HG02852 (cell line): ENCODE measurements around the gene ZNF32.
A peak's percentile ranks its signal among the peaks of the same experiment; 100 is the strongest.

Experiments
- ATAC-seq: cut with Tn5 transposase; IDR thresholded peaks from one replicate; pipeline ENCODE4 v1.9.1; 2021; ENCODE audit warnings: mild to moderate bottlenecking, moderate library complexity; ENCODE audit not compliant: unreplicated experiment

Gene ZNF32, protein sequence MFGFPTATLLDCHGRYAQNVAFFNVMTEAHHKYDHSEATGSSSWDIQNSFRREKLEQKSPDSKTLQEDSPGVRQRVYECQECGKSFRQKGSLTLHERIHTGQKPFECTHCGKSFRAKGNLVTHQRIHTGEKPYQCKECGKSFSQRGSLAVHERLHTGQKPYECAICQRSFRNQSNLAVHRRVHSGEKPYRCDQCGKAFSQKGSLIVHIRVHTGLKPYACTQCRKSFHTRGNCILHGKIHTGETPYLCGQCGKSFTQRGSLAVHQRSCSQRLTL

DNA sequence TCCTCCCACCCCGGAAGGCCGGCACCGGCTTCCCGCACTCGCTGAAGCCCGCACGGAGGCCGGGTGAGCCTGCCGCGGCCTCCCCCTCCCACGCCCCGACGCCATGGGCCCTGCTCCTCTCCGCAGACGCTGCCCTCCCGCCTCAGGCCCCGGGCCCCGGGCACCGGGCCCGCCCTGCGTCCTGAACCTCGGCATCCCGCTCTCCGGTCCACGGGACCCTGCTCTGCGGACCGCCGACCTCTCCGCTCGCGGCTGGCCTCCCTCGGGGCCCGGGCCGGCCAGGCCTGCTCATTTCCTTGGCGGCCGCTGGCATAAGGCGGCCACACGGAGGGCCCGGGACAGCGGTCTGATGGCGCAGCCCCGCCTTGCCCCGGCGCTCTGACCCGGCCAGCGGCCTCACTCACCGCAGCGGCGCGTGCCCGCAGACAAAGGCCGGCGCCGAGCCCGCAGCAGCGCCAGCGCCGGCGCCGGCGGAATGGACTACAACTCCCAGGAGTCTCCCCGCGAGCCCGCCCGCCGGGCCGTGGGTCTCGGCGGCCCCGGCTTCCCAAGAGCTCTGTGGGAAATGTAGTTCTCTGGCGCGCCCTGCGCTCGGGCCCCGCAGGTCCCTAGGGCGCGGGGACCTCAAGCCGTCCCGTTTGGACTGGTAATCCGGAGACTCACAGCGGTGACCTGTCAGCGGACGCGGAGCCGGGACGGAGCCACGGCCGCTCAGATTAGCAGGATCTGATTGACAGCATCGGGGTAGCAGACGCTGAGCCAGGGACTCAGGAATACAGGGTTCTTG lies at the start of gene ZNF32:
ZNF32 (minus strand) TSS at position 484 of the 787 bp plus-strand sequence. CDS start 2,748 bp downstream, outside the sequence.
- ATAC-seq, result peak; percentile 99

DNA sequence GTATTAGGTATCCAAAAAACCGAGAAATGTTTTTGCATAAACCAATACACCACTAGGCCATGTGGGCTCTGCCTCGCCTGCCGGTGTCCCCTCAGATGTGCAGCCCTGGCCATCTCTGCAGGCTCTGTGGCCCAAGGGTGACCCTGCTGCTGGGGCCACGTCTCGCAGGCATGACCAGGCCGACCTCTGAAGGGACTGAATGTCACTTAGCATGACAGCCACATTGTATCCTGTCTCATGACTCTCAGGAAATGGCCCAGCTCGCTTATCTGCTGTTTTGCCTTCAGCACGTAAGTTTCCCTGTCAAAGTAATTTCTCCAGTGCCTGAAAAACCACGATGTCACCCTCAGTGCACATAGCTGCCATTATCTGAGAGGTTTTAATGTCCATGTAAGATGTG lies 49.5 kb upstream of the ZNF32 start:
- ATAC-seq, result no peak

DNA sequence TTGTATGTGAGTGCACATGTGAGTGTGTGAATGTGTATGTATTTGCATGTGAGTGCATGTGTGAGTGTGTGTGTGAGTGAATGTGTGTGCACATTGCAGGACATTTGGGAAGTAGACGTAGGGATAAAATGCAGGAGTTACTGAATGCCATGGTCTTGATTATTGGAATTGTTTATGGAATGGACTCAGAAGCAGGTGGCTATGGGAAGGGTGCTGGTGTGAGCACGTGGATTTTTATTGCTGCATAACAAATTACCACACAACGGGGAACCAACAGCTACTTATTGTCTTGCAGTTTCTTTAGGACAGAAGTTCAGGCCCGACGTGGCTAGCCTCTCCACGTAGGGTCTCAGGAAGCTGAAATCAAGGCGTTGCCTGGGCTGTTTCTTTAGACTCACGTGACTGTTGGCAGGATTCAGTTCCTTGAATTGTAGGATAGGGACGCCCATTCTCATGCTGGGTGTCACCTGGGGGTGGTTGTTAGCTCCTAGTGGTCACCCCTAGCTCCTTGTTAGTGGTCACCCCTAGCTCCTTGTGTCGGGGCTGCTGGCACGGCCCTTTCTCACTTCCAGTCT lies 48.3 kb upstream of the ZNF32 start:
- ATAC-seq, result no peak

DNA sequence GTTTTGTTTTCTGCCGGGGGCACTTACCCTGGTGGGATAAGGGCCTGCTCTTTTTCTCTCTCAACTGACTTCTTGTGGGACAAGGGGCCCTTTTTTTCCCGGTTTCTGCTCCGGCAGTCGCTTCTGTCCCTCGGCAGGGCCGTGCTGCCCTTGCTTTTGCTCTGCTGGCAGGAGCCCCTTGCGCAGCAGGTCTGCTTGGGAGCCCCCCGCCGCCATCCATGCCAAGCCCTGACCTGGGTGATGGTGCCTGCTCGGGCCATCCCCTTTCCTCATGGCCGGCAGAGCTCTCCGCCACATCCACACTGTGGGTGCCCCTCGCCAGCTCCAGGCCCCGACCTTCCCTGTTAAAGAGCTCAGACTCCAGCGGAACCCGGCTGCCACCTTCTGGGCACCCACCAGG lies 47.0 kb upstream of the ZNF32 start:
- no peak for ATAC-seq

DNA sequence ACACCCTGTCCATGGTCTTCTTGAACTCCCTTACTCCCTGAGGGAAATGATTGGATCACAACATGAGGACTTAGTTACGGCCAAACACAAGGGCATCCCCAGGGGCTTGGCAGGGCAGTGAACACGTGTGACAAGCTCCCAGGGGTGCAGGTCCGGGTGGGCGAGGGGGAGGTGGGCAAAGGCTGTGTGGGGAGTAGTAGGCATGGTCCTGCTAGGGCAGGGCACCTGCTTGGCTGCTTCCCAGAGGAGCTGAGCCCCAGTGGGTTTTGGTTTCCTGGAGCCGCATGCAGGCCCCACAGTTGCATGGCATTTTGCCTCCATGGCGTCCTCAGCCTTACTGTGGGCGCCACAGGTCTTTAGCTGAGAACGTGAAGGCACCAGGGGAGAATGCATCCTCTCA lies 46.6 kb upstream of the ZNF32 start:
- no peak for ATAC-seq

DNA sequence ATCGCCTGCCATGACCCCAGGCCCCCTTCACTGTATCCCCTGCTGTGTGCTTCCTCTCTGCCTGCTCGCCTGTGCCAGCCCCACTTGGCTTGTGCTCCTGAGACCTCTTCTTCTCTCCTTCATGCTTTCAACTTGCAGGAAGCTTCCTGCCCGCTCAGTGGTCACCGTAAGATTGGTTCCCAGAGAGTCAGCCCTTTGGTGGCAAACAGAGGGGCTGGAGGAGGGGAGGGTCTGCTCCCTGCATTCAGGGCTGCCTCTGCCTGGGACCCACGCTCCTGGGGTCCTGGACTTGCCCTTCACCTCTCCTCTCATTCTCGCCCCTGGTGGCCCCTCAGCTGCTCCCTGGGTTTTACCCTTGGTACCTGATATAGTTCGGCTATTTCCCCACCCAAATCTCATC lies 45.8 kb upstream of the ZNF32 start:
- ATAC-seq, result no peak

DNA sequence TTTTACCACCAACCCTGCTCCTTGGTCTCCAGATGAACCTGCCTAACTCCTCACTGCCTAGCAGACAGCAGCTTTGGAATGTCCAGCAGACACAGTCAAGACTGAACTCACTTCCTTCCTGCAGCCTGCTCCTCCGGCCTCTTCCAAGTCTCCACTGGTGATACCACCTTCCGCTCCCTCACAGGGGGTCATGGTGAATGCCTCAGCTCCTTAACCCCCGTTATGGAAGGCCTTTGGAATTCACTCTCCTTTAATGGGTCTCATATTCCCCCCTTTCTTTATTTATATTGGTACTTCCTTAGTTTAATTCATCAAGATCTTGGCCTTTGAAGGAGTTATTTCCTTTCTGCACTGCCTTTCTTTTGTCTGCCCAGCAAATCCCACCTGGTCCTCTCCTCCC lies 44.9 kb upstream of the ZNF32 start:
- ATAC-seq, result no peak

DNA sequence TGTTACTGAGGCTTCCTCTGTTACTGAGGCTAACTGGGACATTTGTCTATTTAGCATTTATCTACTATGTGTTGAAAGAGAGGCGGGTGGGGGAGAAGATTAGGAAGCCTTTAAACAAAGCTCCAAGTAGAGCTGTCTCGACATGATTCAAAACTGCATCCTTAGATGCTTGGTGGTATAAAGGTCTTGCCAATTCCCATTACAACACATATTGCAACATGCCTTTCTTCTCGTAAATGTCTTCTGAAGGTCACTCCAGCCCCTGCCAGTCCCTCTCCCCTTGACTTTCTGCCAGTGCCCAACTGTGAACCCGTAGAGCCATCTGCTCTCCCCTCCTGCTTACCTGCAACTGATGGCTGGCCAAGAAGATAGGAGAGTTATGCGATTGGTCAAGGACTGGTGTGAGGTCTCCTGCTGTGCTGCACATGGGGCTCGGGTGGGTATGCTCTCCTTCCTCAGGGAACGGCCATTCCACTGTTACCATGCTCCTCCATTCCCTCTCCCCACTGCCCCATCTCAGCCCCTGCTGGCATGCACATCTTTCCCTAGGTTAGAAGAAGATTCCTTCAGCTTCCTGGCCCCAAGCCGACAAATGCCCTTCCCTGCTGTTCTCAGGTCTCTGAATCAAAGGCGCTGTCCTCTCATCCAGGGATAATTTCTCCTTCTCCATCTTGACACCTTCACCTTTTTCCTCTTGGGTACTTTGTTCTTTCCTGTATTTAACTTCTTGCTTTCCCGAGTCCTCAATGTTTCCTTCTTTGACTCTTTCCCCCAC lies 43.6 kb upstream of the ZNF32 start:
- ATAC-seq, result no peak

DNA sequence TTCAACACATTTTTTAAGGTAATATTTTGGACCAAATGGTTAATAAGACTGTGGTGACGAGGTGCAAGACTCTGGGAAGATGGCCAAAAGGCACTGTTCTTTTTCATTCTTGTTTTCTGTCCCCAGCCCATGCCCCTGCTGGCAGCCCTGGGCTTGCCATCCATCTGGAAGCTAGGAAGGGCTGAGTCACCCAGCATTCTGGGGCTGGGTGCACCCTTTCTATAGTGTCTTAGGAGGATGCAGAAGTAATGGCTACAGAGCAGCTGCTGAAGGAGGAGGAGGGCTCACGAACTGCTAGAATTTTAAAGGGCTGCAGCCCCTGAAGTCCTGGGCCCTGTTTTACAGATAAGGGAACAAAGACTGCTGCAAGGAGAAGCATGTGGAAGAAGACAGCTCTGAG lies 42.8 kb upstream of the ZNF32 start:
- no peak for ATAC-seq

DNA sequence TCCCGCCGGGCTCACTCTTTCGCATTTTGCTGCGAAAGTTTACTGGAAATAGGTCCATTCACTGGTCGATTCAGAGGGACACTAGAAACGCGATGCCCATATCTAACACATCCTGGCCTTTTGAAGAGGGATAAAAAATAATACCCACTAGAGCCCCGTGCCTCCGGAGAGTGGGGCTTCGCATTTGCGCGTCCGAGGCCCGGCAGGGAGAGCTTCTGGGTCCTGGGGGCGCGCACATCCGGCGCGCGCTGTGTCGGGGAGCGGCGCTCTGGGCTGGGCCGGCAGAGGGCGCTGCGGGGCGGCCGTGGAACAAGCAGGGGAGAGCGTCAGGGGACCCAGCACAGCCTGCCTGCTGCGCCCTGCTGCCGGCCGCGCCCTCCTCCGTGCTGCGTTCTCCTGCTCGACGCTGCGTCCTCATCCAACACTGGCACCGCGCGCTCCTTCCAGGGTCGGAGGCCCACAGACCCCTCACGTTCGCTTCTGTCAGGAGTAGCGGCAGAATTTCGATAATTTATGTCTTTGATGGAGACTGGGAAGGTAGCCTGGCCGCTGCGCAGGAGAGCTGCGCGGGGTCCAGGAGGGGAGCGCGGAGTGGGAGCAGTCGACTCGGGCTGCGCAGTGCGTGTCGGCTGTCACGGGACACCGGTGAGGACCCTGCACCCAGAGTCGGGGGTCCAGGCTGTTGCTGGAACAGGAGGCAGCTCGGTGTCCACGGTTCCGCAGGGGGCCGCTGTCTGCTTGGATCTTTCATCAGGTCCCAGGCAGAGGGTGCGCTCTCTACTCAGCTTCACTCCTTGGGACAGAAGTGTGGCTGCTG lies 41.5 kb upstream of the ZNF32 start:
- peak; percentile 98 for ATAC-seq

DNA sequence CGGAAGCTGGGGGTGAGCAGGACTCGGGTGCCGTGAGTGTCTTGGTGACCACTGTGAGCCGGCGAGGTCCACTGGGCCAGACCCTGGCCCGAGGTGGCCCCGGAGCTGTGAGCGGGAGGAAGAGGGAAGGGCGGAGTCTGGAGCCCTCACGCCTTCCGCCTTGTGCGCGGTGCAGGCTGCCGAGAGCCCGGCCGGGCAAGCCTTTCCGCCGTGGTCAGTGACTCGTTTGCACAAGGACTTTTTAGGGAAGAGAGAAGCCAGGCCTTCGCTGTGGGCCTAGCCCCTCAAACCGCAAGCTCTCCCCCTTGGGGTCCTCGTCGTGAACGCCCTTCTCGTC lies 40.9 kb upstream of the ZNF32 start:
- ATAC-seq, result peak; percentile 37

DNA sequence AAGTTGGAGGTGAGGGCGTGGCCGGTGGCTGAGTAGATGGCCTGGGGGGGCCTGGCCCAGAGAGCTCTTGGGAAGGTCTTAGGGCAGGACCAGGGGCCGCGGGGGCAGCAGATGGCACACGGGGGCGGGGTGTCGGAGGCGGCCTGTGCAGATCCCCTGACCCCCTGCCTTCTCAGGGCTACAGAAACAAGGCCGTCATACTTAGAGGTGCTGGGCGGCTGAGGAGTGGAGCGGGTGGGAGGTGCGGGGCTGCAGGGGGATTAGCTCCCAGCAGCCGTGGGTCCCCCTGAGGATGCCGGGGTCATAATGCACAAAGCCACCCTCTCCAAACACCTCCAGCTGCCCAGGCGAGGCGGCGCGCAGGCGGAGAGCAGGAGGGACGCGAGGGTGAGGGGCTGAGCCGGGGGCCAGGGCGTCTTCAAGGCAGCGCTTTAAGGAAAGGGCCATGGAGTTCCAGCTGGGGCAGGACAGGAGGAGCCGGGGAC lies 40.4 kb upstream of the ZNF32 start:
- no peak for ATAC-seq

DNA sequence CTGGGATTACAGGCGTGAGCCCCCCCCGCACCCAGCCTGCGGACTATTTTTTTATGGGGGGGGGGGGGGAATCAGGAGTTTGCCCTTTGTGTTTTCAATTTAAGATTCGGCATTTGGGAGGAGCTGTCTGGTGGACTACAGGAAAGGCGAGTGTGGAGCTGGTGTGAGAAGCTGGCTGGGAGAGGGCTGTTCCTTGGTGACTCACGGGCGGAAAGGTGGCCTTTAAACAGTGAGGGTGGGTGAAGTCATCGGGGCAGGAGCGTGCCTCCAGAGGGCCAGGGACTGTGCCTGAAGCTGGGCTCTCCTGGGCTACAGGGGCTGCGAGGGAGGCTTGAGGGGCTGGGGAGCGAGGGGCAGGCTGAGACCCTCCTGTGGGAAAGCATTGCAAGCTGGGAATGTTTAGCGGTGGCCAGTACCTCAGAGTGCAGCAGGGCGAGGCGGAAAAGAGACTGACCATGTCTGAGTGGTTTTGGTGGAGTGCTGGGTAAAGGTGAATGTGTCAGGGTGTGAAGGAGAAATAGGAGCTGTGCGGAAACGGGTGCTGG lies 39.7 kb upstream of the ZNF32 start:
- no peak for ATAC-seq

DNA sequence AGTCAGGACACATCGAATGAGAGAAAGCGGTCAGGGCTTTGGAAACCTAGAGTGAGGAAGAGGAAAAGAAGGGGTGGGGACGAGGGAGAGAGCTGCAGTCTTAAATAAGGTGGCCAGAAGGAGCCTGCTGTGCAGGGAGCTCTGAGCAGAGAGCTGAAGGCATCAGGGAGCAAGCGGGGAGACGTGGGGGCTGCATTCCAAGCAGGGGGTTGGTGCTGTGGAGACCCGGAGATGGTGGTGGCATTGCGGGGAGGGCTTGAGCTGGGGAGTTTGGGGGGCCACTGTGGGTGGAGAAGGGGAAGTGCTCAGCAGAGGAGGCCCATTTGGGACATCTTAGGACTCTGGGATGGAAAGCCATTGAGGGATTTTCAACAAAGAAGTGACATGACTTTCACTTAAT lies 38.7 kb upstream of the ZNF32 start:
- ATAC-seq, result no peak

DNA sequence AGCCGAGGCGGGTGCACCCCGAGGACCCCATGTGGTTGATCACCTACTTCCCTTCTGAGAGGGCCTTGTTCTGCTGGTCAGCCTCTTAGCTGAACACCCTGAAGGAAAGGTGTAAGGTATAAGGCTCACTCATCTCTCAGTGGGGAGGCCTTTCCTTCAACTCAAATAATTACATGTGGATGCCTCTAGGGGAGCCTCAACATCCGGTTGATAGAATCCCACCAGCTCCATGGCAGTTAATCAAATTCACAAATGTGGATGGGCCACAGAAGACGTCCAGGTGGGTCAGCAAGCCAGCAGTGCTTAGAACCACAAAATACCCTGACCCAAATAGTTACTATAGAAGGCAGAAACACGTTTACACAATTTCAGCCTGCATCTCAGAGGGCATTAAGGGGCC lies 37.7 kb upstream of the ZNF32 start:
- no peak for ATAC-seq

DNA sequence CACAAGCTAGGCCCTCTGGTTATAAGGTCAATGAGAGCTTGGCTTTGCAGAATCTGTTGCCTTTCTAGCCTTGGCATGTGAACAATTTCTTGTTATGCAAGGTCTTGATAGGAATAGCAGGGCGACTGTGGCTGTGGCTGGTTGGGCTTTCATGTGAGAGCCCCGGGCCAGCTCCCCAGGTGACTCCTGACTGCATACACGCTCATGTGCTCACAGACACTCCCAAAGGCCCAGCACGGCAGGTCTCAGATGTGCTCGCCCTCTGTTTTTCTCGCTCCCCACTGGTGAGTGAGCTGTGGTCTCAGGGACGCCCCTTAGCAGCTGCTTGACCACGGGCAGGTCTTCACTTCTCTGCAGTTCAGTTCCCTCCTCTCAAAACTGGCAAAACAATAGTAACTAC lies 37.1 kb upstream of the ZNF32 start:
- no peak for ATAC-seq

DNA sequence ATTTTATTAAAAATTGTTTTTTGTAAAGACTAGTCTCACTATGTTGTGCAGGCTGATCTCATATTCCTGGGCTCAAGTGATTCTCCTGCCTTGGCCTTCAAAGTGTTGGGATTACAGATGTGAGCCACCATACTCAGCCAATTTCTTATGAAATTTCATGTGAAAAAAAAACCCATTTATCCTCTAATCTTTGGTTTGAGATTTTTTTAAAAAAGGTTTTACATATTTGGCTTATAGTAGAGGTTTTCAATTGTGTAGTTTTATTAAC lies 35.5 kb upstream of the ZNF32 start:
- ATAC-seq, result no peak

DNA sequence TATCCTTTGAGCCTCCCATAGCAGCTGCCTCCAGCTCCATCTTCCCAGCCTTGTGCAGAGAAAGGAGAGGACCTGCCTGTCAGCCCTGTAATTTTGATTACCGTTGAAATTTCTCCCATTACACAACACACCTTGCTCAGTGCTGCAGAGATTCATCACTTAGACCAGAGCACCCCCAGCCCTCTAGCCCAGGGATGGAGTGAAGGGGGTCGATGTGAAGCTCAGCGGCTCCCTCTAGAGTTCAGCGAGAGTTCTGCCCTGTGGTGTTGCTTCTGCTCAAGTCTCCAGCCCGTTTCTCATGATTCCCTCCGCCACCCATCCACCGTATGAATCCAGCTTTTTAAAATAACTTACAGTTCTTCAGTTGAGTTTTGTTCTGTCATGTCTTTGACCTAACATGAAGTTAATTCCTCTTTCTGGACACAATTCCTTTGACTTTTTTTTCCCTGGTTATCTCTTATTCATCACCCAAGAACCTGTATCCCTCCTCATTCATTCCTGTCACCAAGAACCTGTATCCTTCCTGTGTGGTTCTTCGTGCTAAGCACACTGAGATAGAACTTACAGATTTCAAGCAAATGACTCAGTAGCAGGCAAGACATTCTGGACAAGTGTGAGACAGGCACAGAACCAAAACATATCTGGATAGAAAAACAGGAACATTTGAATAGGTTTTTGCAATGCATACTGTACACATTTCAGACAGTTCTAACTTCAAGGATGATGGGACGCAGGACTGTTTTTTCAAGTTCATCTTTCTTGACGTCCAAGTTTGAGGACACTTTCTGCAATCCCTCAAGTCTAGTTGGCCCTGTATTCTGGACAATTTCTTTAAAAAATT lies 35.0 kb upstream of the ZNF32 start:
- no peak for ATAC-seq

DNA sequence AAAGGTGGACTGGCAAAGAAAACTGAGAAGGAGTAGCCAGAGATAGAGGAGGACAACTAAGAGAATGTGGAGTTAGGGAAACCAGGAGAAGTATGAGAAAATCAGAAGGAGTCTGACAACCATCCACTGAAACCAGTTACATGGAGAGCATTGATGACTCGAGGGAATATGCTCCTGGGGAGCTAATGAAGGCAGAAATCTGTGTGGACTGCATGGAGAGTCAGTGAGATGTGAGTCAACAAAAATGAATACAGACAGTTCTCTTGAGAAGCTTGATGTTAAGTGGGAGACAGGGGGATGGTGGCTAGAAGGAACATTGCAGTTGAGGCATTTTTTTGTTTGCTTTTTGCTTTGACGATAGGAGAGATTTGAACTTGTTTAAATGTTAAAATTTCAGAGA lies 34.3 kb upstream of the ZNF32 start:
- ATAC-seq, result no peak

DNA sequence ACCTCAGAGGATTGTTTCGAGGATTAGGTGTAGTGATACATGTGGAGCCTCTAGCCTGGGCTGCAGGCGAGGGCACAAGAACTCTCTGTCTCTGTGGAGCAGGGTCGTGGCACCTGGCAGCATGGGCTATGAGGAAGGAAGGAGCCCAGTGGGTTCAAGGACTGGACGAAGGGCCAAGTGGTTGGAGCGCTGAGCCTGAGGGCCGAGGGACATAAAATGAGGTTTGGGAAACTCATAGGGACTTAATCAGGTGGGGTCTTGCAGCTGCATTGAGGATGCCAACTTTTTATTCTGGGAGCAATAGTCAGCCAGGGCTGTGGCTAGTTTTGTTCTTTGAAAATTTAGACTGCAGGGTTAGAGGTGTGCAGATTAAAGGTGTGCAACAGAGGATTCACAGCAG lies 33.0 kb upstream of the ZNF32 start:
- ATAC-seq, result no peak
